ENCODE measurements around the gene CHM. TPM values are rescaled to one million over a fixed set of nuclear protein-coding genes. Genes with fewer than 3 reads are reported as not detected.
"Not testable (repeated sequence)": the region's sequence is repeated elsewhere in the genome, so short reads cannot be mapped to it uniquely, and the experiment has no call there.

Gene CHM
- total RNA-seq, 1 donor from 2014 or later, result 33.3 TPM

DNA sequence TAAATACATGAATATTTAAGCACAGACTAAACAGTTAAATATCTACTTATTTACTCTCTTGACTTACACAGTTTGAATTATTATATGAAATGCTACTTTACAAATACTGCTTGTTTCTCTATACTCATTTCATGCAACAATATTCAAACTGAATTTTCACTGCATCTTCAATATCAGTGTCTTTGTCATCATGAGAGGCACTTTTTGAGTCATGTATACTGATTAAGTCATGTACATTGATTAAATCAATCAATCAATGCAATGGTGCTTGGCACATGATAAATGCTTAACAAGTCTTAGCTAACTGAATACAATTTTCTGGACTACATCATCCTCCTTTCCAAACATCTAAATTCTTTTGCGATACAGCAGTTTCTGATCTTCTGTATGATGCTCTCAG, 67.1 kb downstream of the CHM start:
- no peaks in the 10 kb centered on the region for H3K36me3 ChIP-seq (ENCODE audit: insufficient read depth, low read length)
- H4K20me1 ChIP-seq (ENCODE audit: insufficient read depth, low read length), result no peaks in the 10 kb centered on the region
- peak; percentile 80 for FAIRE-seq
- Mint-ChIP-seq H3K4me3 (ENCODE audit: unreplicated experiment) (no peak overlapping the region), H3K27me3 (ENCODE audit: low read depth, unreplicated experiment) (no peaks in the 10 kb centered on the region), H3K9me3 (ENCODE audit: unreplicated experiment) (no peaks in the 10 kb centered on the region), H3K4me1 (ENCODE audit: low read depth, unreplicated experiment) (no peaks in the 10 kb centered on the region), H3K27ac (ENCODE audit: unreplicated experiment) (no peak overlapping the region), H3K36me3 (ENCODE audit: low read depth, unreplicated experiment) (peaks cover 3% of the 10 kb centered on the region)
- H3K9ac ChIP-seq (ENCODE audit: low read length), result no peak overlapping the region
- H2AFZ ChIP-seq (ENCODE audit: low read depth, low read length), result no peak overlapping the region
- peaks cover 2% of the 10 kb centered on the region for H3K79me2 ChIP-seq (ENCODE audit: insufficient read depth, low read length)
- no peaks in the 10 kb centered on the region for H3K4me1 ChIP-seq (ENCODE audit: insufficient read depth, low read length)
- H3K27ac ChIP-seq (ENCODE audit: low read depth, low read length), result no peak overlapping the region
- H3K27me3 ChIP-seq (ENCODE audit: insufficient read depth, low read length), result no peaks in the 10 kb centered on the region
- H3K4me2 ChIP-seq (ENCODE audit: low read length), result no peak overlapping the region
- no peak for TF ChIP-seq EZH2 (IDR thresholded peaks at IDR 0.05; ENCODE audit: insufficient read depth, low read length)
- TF ChIP-seq, protein P1, sequence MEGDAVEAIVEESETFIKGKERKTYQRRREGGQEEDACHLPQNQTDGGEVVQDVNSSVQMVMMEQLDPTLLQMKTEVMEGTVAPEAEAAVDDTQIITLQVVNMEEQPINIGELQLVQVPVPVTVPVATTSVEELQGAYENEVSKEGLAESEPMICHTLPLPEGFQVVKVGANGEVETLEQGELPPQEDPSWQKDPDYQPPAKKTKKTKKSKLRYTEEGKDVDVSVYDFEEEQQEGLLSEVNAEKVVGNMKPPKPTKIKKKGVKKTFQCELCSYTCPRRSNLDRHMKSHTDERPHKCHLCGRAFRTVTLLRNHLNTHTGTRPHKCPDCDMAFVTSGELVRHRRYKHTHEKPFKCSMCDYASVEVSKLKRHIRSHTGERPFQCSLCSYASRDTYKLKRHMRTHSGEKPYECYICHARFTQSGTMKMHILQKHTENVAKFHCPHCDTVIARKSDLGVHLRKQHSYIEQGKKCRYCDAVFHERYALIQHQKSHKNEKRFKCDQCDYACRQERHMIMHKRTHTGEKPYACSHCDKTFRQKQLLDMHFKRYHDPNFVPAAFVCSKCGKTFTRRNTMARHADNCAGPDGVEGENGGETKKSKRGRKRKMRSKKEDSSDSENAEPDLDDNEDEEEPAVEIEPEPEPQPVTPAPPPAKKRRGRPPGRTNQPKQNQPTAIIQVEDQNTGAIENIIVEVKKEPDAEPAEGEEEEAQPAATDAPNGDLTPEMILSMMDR (IDR thresholded peaks at IDR 0.05; ENCODE audit: insufficient read depth, low read depth, low read length), result no peak
- H3K9me3 ChIP-seq (ENCODE audit: insufficient read depth, low read depth, low read length), result no peaks in the 10 kb centered on the region
- DNase-seq (ENCODE audit: low read depth), result no peak
- H3K4me3 ChIP-seq (ENCODE audit: insufficient read depth, low read depth, low read length), result no peak overlapping the region

- Mint-ChIP-seq H3K9me3 (ENCODE audit: unreplicated experiment) (no peaks in the 10 kb centered on the region), H3K27ac (ENCODE audit: unreplicated experiment) (no peak overlapping the region), H3K4me1 (ENCODE audit: low read depth, unreplicated experiment) (no peaks in the 10 kb centered on the region), H3K36me3 (ENCODE audit: low read depth, unreplicated experiment) (peaks cover 5% of the 10 kb centered on the region), H3K4me3 (ENCODE audit: unreplicated experiment) (no peak overlapping the region), H3K27me3 (ENCODE audit: low read depth, unreplicated experiment) (no peaks in the 10 kb centered on the region)
- Histone ChIP-seq H3K27me3 (ENCODE audit: insufficient read depth, low read length) (no peaks in the 10 kb centered on the region), H2AFZ (ENCODE audit: low read depth, low read length) (no peak overlapping the region), H3K4me3 (ENCODE audit: insufficient read depth, low read depth, low read length) (no peak overlapping the region), H3K36me3 (ENCODE audit: insufficient read depth, low read length) (no peaks in the 10 kb centered on the region), H4K20me1 (ENCODE audit: insufficient read depth, low read length) (no peaks in the 10 kb centered on the region), H3K9me3 (ENCODE audit: insufficient read depth, low read depth, low read length) (no peaks in the 10 kb centered on the region), H3K9ac (ENCODE audit: low read length) (no peak overlapping the region), H3K27ac (ENCODE audit: low read depth, low read length) (no peak overlapping the region), H3K79me2 (ENCODE audit: insufficient read depth, low read length) (no peaks in the 10 kb centered on the region), H3K4me1 (ENCODE audit: insufficient read depth, low read length) (no peaks in the 10 kb centered on the region), H3K4me2 (ENCODE audit: low read length) (no peak overlapping the region)
- TF ChIP-seq, protein P1 (IDR thresholded peaks at IDR 0.05; ENCODE audit: insufficient read depth, low read depth, low read length), result no peak
- no peak for TF ChIP-seq EZH2 (IDR thresholded peaks at IDR 0.05; ENCODE audit: insufficient read depth, low read length)
- DNase-seq (ENCODE audit: low read depth), result no peak
- peak; percentile 84 for FAIRE-seq
These were observed 70.1 kb downstream of the CHM start for GRCh38 chrX:85977218-85977617.

DNA sequence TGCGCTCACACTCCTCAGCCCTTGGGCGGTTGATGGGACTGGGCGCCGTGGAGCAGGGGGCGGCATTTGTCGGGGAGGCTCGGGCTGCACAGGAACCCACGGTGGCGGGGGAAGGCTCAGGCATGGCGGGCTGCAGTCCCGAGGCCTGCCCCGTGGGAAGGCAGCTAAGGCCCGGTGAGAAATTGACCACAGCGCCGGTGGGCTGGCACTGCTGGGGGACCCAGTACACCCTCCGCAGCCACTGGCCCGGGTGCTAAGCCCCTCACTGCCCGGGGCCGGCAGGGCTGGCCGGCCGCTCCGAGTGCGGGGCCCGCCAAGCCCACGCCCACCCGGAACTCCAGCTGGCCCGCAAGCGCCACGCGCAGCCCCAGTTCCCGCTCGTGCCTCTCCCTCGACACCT, 75.0 kb downstream of the CHM start:
- not testable (repeated sequence) for H3K27ac Mint-ChIP-seq (ENCODE audit: unreplicated experiment); H3K4me1 ChIP-seq (ENCODE audit: insufficient read depth, low read length); H3K27me3 Mint-ChIP-seq (ENCODE audit: low read depth, unreplicated experiment); H3K4me3 Mint-ChIP-seq (ENCODE audit: unreplicated experiment); H2AFZ ChIP-seq (ENCODE audit: low read depth, low read length); DNase-seq (ENCODE audit: low read depth); H3K4me2 ChIP-seq (ENCODE audit: low read length); H3K27ac ChIP-seq (ENCODE audit: low read depth, low read length); H3K27me3 ChIP-seq (ENCODE audit: insufficient read depth, low read length); H3K4me1 Mint-ChIP-seq (ENCODE audit: low read depth, unreplicated experiment); H3K36me3 ChIP-seq (ENCODE audit: insufficient read depth, low read length); H3K4me3 ChIP-seq (ENCODE audit: insufficient read depth, low read depth, low read length); H4K20me1 ChIP-seq (ENCODE audit: insufficient read depth, low read length); H3K9me3 ChIP-seq (ENCODE audit: insufficient read depth, low read depth, low read length); H3K9me3 Mint-ChIP-seq (ENCODE audit: unreplicated experiment); H3K9ac ChIP-seq (ENCODE audit: low read length); H3K36me3 Mint-ChIP-seq (ENCODE audit: low read depth, unreplicated experiment); H3K79me2 ChIP-seq (ENCODE audit: insufficient read depth, low read length); FAIRE-seq
